A549 treated with Hydrocortisone at 1 μM for 4 hours (cell line): ENCODE measurements around the gene SMARCA4. TPM values are rescaled to one million over a fixed set of nuclear protein-coding genes. Genes with fewer than 3 reads are reported as not detected.

Experiments used
- total RNA-seq: library from RNA; stranded (reverse); fragments of 200-300 nt; extraction: Qiagen RNA extraction; gene quantifications from 5 replicates; pipeline ENCODE4 v1.2.3, GENCODE V29; 2022

SMARCA4 gene
- total RNA-seq: 8.4 to 10.2 TPM (median 9.3 TPM) in 5 replicates

GRCh38 chr19:10960314-10961072 lies at the start of gene SMARCA4:
SMARCA4 (plus strand) TSS chr19:10961030; CDS start chr19:10984152, 23,122 bp downstream.

GRCh38 chr19:10928563-10929401 lies 32.0 kb upstream of the SMARCA4 start, which contains the start of the genes TIMM29 and YIPF2:
TIMM29 (plus strand) TSS chr19:10928811; CDS start chr19:10928823, 12 bp downstream.
YIPF2 (minus strand) TSS chr19:10928639; CDS start chr19:10928410, 229 bp downstream.

DNA sequence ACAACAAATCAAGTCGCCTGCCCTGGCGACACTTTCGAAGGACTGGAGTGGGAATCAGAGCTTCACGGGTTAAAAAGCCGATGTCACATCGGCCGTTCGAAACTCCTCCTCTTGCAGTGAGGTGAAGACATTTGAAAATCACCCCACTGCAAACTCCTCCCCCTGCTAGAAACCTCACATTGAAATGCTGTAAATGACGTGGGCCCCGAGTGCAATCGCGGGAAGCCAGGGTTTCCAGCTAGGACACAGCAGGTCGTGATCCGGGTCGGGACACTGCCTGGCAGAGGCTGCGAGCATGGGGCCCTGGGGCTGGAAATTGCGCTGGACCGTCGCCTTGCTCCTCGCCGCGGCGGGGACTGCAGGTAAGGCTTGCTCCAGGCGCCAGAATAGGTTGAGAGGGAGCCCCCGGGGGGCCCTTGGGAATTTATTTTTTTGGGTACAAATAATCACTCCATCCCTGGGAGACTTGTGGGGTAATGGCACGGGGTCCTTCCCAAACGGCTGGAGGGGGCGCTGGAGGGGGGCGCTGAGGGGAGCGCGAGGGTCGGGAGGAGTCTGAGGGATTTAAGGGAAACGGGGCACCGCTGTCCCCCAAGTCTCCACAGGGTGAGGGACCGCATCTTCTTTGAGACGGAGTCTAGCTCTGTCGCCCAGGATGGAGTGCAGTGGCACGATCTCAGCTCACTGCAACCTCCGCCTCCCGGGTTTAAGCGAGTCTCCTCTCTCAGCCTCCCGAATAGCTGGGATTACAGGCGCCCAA lies 128.6 kb downstream of the SMARCA4 start, which contains the start of gene LDLR:
Gene LDLR (plus strand): TSS at position 210 of the 760 bp plus-strand sequence. CDS start 86 bp downstream, at position 296.

Other genes with a start within 250 kb of the SMARCA4 start
- 48.7 to 54.7 TPM (median 54.7 TPM) in 5 replicates for gene DNM2, start 243.0 kb upstream of the SMARCA4 start, total RNA-seq
- gene TMED1, start 124.8 kb upstream of the SMARCA4 start, total RNA-seq: 23.8 to 32.0 TPM (median 29.8 TPM) in 5 replicates
- gene C19orf38, start 112.6 kb upstream of the SMARCA4 start, total RNA-seq: 0.10 to 0.18 TPM (median 0.14 TPM) in 5 replicates
- 41.2 to 47.8 TPM (median 46.2 TPM) in 5 replicates for gene CARM1, start 89.5 kb upstream of the SMARCA4 start, total RNA-seq
- gene YIPF2, start 32.4 kb upstream of the SMARCA4 start, total RNA-seq: 17.6 to 22.1 TPM (median 18.7 TPM) in 5 replicates
- gene TIMM29, start 32.2 kb upstream of the SMARCA4 start, total RNA-seq: 12.6 to 20.3 TPM (median 17.7 TPM) in 5 replicates
- 20.6 to 28.5 TPM (median 27.5 TPM) in 5 replicates for gene LDLR, start 128.4 kb downstream of the SMARCA4 start, total RNA-seq
- gene SPC24, start 194.8 kb downstream of the SMARCA4 start, total RNA-seq: 15.2 to 22.2 TPM (median 20.0 TPM) in 5 replicates
- 38.3 to 64.7 TPM (median 53.7 TPM) in 5 replicates for gene KANK2, start 236.5 kb downstream of the SMARCA4 start, total RNA-seq